Measurements from ENCODE around the gene ANKRD6.

DNA sequence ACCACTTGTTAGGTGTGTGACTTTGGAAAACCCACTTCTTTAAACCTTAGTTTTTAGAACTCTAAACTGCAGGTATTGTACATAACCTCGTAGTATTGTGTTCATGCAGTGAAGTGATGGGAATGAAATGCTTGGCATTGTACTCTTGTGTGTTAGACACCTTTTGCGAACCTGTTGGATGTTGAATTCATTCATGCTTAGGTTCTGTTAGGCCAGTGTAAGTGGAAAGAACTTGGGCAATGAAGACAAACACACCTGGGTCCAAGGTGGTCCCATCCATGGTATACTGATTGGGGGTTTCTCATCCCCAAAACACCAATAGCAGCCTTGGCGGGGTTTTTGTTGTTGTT is 1.2 kb downstream of the ANKRD6 start:
- TF ChIP-seq, protein P1, sequence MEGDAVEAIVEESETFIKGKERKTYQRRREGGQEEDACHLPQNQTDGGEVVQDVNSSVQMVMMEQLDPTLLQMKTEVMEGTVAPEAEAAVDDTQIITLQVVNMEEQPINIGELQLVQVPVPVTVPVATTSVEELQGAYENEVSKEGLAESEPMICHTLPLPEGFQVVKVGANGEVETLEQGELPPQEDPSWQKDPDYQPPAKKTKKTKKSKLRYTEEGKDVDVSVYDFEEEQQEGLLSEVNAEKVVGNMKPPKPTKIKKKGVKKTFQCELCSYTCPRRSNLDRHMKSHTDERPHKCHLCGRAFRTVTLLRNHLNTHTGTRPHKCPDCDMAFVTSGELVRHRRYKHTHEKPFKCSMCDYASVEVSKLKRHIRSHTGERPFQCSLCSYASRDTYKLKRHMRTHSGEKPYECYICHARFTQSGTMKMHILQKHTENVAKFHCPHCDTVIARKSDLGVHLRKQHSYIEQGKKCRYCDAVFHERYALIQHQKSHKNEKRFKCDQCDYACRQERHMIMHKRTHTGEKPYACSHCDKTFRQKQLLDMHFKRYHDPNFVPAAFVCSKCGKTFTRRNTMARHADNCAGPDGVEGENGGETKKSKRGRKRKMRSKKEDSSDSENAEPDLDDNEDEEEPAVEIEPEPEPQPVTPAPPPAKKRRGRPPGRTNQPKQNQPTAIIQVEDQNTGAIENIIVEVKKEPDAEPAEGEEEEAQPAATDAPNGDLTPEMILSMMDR (IDR thresholded peaks at IDR 0.05), result no peak
- no peak for TF ChIP-seq EZH2 (IDR thresholded peaks at IDR 0.05; ENCODE audit: borderline replicate concordance, insufficient read depth, low read depth, low read length, poor library complexity, severe bottlenecking)

All from B cell (primary cell).